Measurements from ENCODE around the gene MCRIP1. TPM values are rescaled to one million over a fixed set of nuclear protein-coding genes. Genes with fewer than 3 reads are reported as not detected.
"Not testable (repeated sequence)": the region's sequence is repeated elsewhere in the genome, so short reads cannot be mapped to it uniquely, and the experiment has no call there.

The MCRIP1 gene
- total RNA-seq, 1 donor from 2014 or later = 218 TPM

- DNase-seq = no peak
- TF ChIP-seq, protein P1, sequence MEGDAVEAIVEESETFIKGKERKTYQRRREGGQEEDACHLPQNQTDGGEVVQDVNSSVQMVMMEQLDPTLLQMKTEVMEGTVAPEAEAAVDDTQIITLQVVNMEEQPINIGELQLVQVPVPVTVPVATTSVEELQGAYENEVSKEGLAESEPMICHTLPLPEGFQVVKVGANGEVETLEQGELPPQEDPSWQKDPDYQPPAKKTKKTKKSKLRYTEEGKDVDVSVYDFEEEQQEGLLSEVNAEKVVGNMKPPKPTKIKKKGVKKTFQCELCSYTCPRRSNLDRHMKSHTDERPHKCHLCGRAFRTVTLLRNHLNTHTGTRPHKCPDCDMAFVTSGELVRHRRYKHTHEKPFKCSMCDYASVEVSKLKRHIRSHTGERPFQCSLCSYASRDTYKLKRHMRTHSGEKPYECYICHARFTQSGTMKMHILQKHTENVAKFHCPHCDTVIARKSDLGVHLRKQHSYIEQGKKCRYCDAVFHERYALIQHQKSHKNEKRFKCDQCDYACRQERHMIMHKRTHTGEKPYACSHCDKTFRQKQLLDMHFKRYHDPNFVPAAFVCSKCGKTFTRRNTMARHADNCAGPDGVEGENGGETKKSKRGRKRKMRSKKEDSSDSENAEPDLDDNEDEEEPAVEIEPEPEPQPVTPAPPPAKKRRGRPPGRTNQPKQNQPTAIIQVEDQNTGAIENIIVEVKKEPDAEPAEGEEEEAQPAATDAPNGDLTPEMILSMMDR (IDR thresholded peaks at IDR 0.05; ENCODE audit: partially characterized antibody, unreplicated experiment) = no peak
- no peaks in the 10 kb centered on the region for H3K4me1 Mint-ChIP-seq (ENCODE audit: low read depth, unreplicated experiment)
- H3K27ac Mint-ChIP-seq (ENCODE audit: unreplicated experiment) = no peak overlapping the region
- H3K27me3 Mint-ChIP-seq (ENCODE audit: unreplicated experiment) = peaks cover 3% of the 10 kb centered on the region
- no peaks in the 10 kb centered on the region for H3K36me3 Mint-ChIP-seq (ENCODE audit: unreplicated experiment)
- no peak overlapping the region for H3K4me3 Mint-ChIP-seq (ENCODE audit: unreplicated experiment)
- H3K9me3 Mint-ChIP-seq (ENCODE audit: unreplicated experiment) = peaks cover 2% of the 10 kb centered on the region
Observed at GRCh38 chr17:81840826-81841778, 8.0 kb upstream of the MCRIP1 start.

GRCh38 chr17:81840059-81840458 lies 7.0 kb upstream of the MCRIP1 start:
- DNase-seq; H3K36me3 Mint-ChIP-seq (ENCODE audit: unreplicated experiment); H3K9me3 Mint-ChIP-seq (ENCODE audit: unreplicated experiment); H3K27ac Mint-ChIP-seq (ENCODE audit: unreplicated experiment); H3K4me1 Mint-ChIP-seq (ENCODE audit: low read depth, unreplicated experiment); H3K4me3 Mint-ChIP-seq (ENCODE audit: unreplicated experiment); H3K27me3 Mint-ChIP-seq (ENCODE audit: unreplicated experiment): not testable (repeated sequence)

- no peak for DNase-seq
- Mint-ChIP-seq H3K4me1 (ENCODE audit: low read depth, unreplicated experiment) (peaks cover 1% of the 10 kb centered on the region), H3K36me3 (ENCODE audit: unreplicated experiment) (no peaks in the 10 kb centered on the region), H3K27ac (ENCODE audit: unreplicated experiment) (no peak overlapping the region), H3K9me3 (ENCODE audit: unreplicated experiment) (peaks cover 3% of the 10 kb centered on the region), H3K27me3 (ENCODE audit: unreplicated experiment) (peaks cover 5% of the 10 kb centered on the region), H3K4me3 (ENCODE audit: unreplicated experiment) (no peak overlapping the region)
- TF ChIP-seq, protein P1 (IDR thresholded peaks at IDR 0.05; ENCODE audit: partially characterized antibody, unreplicated experiment) = no peak
Observed at GRCh38 chr17:81839301-81839700, 6.2 kb upstream of the MCRIP1 start.

- H3K4me1 Mint-ChIP-seq (ENCODE audit: low read depth, unreplicated experiment) = peaks cover 1% of the 10 kb centered on the region
- peaks cover 5% of the 10 kb centered on the region for H3K27me3 Mint-ChIP-seq (ENCODE audit: unreplicated experiment)
- TF ChIP-seq, protein P1 (IDR thresholded peaks at IDR 0.05; ENCODE audit: partially characterized antibody, unreplicated experiment) = no peak
- DNase-seq = no peak
- H3K36me3 Mint-ChIP-seq (ENCODE audit: unreplicated experiment) = no peaks in the 10 kb centered on the region
- no peak overlapping the region for H3K4me3 Mint-ChIP-seq (ENCODE audit: unreplicated experiment)
- no peak overlapping the region for H3K27ac Mint-ChIP-seq (ENCODE audit: unreplicated experiment)
- H3K9me3 Mint-ChIP-seq (ENCODE audit: unreplicated experiment) = peaks cover 3% of the 10 kb centered on the region
Observed at GRCh38 chr17:81838753-81839255, 5.7 kb upstream of the MCRIP1 start.

DNA sequence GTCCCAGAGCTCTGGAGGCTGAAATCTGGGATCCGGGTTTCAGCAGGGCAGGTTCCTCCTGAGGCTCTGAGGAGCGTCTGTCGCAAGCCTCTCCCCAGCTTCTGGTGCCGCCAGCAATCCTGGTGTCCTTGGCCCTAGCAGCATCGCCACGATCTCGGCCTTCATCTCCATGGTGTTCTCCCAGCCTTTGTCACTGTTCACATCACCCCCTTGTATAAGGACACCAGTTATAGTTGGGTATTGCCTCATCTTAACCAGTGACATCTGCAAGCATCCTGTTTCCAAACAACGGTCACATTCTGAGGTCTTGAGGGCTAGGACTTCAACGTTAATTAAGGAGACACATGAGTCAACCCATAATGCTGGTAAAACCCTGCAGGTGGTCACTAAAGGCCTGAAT lies 4.5 kb upstream of the MCRIP1 start:
- H3K4me3 Mint-ChIP-seq (ENCODE audit: unreplicated experiment) = no peak overlapping the region
- H3K27me3 Mint-ChIP-seq (ENCODE audit: unreplicated experiment) = peaks cover 2% of the 10 kb centered on the region
- peaks cover 1% of the 10 kb centered on the region for H3K4me1 Mint-ChIP-seq (ENCODE audit: low read depth, unreplicated experiment)
- TF ChIP-seq, protein P1 (IDR thresholded peaks at IDR 0.05; ENCODE audit: partially characterized antibody, unreplicated experiment) = no peak
- H3K27ac Mint-ChIP-seq (ENCODE audit: unreplicated experiment) = no peak overlapping the region
- H3K36me3 Mint-ChIP-seq (ENCODE audit: unreplicated experiment) = no peaks in the 10 kb centered on the region
- no peak for DNase-seq
- H3K9me3 Mint-ChIP-seq (ENCODE audit: unreplicated experiment) = peaks cover 5% of the 10 kb centered on the region

Measured in glutamatergic neuron (in vitro differentiated cells).